Neural progenitor cell (in vitro differentiated cells): ENCODE measurements around the gene DYNLT4.

Source experiments
- EZH2 ChIP-seq: fragments of 200-600 bp; sonication (generic); IDR thresholded peaks from 2 replicates; pipeline ENCODE4 v1.6.1; 2017; ENCODE audit warnings: antibody characterized with exemption, mild to moderate bottlenecking, moderate library complexity
- EZH2phosphoT487 ChIP-seq: fragments of 200-600 bp; sonication (generic); IDR thresholded peaks from 2 replicates; pipeline ENCODE4 v1.6.1; 2017; ENCODE audit warnings: antibody characterized with exemption
- TF ChIP-seq, protein P1 (sequence below): fragments of 200-600 bp; sonication (generic); IDR thresholded peaks from 2 replicates; pipeline ENCODE4 v1.5.1; 2017; ENCODE audit warnings: antibody characterized with exemption, mild to moderate bottlenecking

DNA sequence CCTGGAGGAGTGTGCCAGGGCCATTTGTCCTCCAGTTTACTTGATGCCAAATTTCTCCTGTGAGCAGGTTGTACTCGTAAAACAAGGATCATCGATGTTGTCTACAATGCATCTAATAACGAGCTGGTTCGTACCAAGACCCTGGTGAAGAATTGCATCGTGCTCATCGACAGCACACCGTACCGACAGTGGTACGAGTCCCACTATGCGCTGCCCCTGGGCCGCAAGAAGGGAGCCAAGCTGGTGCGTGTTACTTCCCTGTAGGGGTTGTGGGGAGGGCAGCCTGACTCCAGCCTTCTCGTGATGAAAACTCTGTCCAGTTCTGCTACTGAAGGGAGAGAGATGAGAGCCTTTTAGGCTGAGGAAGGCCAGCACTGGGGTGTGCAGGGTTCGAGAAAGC, 29.6 kb downstream of the DYNLT4 start:
- TF ChIP-seq, protein P1, sequence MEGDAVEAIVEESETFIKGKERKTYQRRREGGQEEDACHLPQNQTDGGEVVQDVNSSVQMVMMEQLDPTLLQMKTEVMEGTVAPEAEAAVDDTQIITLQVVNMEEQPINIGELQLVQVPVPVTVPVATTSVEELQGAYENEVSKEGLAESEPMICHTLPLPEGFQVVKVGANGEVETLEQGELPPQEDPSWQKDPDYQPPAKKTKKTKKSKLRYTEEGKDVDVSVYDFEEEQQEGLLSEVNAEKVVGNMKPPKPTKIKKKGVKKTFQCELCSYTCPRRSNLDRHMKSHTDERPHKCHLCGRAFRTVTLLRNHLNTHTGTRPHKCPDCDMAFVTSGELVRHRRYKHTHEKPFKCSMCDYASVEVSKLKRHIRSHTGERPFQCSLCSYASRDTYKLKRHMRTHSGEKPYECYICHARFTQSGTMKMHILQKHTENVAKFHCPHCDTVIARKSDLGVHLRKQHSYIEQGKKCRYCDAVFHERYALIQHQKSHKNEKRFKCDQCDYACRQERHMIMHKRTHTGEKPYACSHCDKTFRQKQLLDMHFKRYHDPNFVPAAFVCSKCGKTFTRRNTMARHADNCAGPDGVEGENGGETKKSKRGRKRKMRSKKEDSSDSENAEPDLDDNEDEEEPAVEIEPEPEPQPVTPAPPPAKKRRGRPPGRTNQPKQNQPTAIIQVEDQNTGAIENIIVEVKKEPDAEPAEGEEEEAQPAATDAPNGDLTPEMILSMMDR: no peak
- TF ChIP-seq EZH2 (no peak), EZH2phosphoT487 (no peak)
